Measurements from ENCODE around the gene DLGAP1.

- TF ChIP-seq CTCF (IDR thresholded peaks at IDR 0.05) (no peak), ZFX (IDR thresholded peaks at IDR 0.05; ENCODE audit: borderline replicate concordance) (no peak)
Observed at GRCh38 chr18:3447068-3447894, 1007.8 kb downstream of the DLGAP1 start.
